Keratinocyte (primary cell): Measurements from ENCODE around the gene SLFNL1.

ENCODE experiments used
- EZH2 ChIP-seq: IDR thresholded peaks from one replicate; pipeline ENCODE4 v1.6.1; 2012; ENCODE audit warnings: inconsistent platforms, mild to moderate bottlenecking, low read length, moderate library complexity
- TF ChIP-seq, protein P1 (sequence below), 3 experiments: IDR thresholded peaks in 1 of 3; conservative IDR thresholded peaks in 1 of 3; optimal IDR thresholded peaks in 1 of 3; 2 replicates in 2 of 3; 3 replicates in 1 of 3; pipeline versions ENCODE3 to v1.5.1; 2011; ENCODE audit warnings: low read length in 3 of 3, mild to moderate bottlenecking in 3 of 3, moderate library complexity in 2 of 3, control low read depth in 1 of 3, inconsistent platforms in 1 of 3; ENCODE audit not compliant: insufficient read depth in 2 of 3; ENCODE audit errors: extremely low read depth in 1 of 3

DNA sequence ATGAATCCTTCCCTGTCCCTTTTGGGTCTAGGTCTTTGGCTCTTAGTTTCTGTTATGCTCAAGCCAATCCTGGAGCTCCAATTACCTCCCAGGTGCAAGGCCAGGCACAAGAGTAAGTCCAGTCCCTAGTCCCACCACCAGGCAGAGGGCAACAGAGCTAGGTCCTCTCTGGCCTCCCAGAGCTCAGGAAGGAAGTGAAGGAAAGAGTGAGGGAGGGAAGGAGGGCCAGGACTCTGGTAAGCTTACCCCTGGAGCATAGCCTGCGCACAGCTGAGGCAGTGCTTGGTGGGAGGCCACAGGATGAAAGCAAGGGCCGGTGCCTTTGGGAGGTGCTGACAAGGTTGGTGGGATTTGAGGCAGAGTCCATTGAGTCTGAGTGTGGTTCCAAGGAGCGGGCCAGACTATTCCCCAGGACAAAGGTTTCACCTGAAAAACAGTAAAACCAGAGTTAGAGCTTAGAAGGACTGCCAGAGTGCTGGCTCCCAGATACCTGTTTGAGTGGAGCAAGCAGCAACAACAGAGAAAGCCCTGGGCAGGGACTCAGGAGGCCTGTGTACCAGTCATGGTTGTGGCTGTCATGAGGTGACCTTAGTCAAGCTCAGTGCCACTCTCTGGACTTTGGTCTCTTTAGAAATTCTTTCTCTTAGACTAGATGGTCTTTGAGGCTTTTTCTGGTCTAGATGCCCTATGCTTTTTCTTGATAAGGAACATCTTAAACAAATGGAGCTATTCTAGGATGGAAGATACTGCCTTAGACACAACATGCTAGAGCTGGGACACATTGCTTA, 15.8 kb upstream of the SLFNL1 start:
- no peak for TF ChIP-seq EZH2
- TF ChIP-seq, protein P1, sequence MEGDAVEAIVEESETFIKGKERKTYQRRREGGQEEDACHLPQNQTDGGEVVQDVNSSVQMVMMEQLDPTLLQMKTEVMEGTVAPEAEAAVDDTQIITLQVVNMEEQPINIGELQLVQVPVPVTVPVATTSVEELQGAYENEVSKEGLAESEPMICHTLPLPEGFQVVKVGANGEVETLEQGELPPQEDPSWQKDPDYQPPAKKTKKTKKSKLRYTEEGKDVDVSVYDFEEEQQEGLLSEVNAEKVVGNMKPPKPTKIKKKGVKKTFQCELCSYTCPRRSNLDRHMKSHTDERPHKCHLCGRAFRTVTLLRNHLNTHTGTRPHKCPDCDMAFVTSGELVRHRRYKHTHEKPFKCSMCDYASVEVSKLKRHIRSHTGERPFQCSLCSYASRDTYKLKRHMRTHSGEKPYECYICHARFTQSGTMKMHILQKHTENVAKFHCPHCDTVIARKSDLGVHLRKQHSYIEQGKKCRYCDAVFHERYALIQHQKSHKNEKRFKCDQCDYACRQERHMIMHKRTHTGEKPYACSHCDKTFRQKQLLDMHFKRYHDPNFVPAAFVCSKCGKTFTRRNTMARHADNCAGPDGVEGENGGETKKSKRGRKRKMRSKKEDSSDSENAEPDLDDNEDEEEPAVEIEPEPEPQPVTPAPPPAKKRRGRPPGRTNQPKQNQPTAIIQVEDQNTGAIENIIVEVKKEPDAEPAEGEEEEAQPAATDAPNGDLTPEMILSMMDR (optimal IDR thresholded peaks at IDR 0.05 in 1 of 3, IDR thresholded peaks at IDR 0.05 in 1 of 3, conservative IDR thresholded peaks at IDR 0.05 in 1 of 3; ENCODE audit: extremely low read depth in 1 of 3, insufficient read depth in 2 of 3, low read length in 3 of 3) = no peak
